Measurements from ENCODE around the gene SMIM27. TPM values are rescaled to one million over a fixed set of nuclear protein-coding genes. Genes with fewer than 3 reads are reported as not detected.

The SMIM27 gene
- total and polyA plus RNA-seq, 2 experiments from 2014 or later = 3.4 to 106 TPM

DNA sequence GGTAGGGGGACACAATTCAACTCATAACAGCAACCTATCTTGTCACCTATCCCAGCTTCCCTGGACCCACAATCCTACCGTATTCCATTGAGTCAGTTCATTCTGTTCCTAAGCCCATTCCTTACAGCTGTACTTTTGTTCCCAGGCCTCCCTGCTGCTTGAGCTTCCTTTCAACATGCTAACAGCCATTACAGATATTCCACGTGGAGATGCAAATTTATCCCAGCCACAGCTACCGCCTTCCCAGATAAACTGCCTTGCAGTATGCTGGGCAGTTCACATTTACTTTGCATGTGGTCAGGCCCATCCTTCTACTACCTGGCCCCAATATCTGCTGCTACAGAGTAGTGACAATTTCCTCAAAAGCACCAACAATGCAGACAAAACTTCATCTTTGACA lies 49.1 kb upstream of the SMIM27 start (continued):
- TF ChIP-seq, protein P1, sequence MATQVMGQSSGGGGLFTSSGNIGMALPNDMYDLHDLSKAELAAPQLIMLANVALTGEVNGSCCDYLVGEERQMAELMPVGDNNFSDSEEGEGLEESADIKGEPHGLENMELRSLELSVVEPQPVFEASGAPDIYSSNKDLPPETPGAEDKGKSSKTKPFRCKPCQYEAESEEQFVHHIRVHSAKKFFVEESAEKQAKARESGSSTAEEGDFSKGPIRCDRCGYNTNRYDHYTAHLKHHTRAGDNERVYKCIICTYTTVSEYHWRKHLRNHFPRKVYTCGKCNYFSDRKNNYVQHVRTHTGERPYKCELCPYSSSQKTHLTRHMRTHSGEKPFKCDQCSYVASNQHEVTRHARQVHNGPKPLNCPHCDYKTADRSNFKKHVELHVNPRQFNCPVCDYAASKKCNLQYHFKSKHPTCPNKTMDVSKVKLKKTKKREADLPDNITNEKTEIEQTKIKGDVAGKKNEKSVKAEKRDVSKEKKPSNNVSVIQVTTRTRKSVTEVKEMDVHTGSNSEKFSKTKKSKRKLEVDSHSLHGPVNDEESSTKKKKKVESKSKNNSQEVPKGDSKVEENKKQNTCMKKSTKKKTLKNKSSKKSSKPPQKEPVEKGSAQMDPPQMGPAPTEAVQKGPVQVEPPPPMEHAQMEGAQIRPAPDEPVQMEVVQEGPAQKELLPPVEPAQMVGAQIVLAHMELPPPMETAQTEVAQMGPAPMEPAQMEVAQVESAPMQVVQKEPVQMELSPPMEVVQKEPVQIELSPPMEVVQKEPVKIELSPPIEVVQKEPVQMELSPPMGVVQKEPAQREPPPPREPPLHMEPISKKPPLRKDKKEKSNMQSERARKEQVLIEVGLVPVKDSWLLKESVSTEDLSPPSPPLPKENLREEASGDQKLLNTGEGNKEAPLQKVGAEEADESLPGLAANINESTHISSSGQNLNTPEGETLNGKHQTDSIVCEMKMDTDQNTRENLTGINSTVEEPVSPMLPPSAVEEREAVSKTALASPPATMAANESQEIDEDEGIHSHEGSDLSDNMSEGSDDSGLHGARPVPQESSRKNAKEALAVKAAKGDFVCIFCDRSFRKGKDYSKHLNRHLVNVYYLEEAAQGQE (IDR thresholded peaks at IDR 0.05; ENCODE audit: unreplicated experiment) = no peak

DNA sequence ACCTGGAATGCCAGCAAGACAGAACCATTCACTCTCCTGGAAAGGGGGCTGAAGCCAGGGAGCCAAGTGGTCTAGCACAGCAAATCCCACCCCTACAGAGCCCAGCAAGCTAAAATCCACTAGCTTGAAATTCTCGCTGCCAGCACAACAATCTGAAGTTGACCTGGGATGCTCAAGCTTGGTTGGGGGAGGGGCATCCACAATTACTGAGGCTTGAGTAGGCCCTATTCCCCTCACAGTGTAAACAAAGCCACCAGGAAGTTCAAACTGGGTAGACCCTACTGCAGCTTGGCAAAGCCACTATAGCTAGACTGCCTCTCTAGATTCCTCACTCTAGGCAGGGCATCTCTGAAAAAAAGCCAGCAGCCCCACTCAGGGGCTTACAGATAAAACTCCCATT lies 43.4 kb upstream of the SMIM27 start:
- Histone ChIP-seq H3K27me3 (ENCODE audit: insufficient read depth) (no peaks in the 10 kb centered on the region), H3K9me2 (ENCODE audit: insufficient read depth) (no peaks in the 10 kb centered on the region), H3K4me2 (peak overlapping the region; percentile 69), H2AFZ (no peak overlapping the region), H3F3A (replicated peaks; ENCODE audit: low read depth) (no peaks in the 10 kb centered on the region), H3K4me1 (ENCODE audit: insufficient read depth) (peaks cover 11% of the 10 kb centered on the region), H3K79me2 (replicated peaks; ENCODE audit: insufficient read depth) (peaks cover 55% of the 10 kb centered on the region), H3K4me3 (peak overlapping the region; percentile 32; the same call in 1 of the 2 replicates), H3K36me3 (ENCODE audit: insufficient read depth) (no peaks in the 10 kb centered on the region), H4K20me1 (replicated peaks; ENCODE audit: insufficient read depth) (no peaks in the 10 kb centered on the region; the same call in 1 of the 2 replicates), H3K27ac (ENCODE audit: low read depth) (no peak overlapping the region)
- TF ChIP-seq EZH2 (IDR thresholded peaks at IDR 0.05; ENCODE audit: low read depth, unreplicated experiment) = no peak
- TF ChIP-seq, protein P2, sequence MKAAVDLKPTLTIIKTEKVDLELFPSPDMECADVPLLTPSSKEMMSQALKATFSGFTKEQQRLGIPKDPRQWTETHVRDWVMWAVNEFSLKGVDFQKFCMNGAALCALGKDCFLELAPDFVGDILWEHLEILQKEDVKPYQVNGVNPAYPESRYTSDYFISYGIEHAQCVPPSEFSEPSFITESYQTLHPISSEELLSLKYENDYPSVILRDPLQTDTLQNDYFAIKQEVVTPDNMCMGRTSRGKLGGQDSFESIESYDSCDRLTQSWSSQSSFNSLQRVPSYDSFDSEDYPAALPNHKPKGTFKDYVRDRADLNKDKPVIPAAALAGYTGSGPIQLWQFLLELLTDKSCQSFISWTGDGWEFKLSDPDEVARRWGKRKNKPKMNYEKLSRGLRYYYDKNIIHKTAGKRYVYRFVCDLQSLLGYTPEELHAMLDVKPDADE (IDR thresholded peaks at IDR 0.05) = no peak
- TF ChIP-seq, protein P3, sequence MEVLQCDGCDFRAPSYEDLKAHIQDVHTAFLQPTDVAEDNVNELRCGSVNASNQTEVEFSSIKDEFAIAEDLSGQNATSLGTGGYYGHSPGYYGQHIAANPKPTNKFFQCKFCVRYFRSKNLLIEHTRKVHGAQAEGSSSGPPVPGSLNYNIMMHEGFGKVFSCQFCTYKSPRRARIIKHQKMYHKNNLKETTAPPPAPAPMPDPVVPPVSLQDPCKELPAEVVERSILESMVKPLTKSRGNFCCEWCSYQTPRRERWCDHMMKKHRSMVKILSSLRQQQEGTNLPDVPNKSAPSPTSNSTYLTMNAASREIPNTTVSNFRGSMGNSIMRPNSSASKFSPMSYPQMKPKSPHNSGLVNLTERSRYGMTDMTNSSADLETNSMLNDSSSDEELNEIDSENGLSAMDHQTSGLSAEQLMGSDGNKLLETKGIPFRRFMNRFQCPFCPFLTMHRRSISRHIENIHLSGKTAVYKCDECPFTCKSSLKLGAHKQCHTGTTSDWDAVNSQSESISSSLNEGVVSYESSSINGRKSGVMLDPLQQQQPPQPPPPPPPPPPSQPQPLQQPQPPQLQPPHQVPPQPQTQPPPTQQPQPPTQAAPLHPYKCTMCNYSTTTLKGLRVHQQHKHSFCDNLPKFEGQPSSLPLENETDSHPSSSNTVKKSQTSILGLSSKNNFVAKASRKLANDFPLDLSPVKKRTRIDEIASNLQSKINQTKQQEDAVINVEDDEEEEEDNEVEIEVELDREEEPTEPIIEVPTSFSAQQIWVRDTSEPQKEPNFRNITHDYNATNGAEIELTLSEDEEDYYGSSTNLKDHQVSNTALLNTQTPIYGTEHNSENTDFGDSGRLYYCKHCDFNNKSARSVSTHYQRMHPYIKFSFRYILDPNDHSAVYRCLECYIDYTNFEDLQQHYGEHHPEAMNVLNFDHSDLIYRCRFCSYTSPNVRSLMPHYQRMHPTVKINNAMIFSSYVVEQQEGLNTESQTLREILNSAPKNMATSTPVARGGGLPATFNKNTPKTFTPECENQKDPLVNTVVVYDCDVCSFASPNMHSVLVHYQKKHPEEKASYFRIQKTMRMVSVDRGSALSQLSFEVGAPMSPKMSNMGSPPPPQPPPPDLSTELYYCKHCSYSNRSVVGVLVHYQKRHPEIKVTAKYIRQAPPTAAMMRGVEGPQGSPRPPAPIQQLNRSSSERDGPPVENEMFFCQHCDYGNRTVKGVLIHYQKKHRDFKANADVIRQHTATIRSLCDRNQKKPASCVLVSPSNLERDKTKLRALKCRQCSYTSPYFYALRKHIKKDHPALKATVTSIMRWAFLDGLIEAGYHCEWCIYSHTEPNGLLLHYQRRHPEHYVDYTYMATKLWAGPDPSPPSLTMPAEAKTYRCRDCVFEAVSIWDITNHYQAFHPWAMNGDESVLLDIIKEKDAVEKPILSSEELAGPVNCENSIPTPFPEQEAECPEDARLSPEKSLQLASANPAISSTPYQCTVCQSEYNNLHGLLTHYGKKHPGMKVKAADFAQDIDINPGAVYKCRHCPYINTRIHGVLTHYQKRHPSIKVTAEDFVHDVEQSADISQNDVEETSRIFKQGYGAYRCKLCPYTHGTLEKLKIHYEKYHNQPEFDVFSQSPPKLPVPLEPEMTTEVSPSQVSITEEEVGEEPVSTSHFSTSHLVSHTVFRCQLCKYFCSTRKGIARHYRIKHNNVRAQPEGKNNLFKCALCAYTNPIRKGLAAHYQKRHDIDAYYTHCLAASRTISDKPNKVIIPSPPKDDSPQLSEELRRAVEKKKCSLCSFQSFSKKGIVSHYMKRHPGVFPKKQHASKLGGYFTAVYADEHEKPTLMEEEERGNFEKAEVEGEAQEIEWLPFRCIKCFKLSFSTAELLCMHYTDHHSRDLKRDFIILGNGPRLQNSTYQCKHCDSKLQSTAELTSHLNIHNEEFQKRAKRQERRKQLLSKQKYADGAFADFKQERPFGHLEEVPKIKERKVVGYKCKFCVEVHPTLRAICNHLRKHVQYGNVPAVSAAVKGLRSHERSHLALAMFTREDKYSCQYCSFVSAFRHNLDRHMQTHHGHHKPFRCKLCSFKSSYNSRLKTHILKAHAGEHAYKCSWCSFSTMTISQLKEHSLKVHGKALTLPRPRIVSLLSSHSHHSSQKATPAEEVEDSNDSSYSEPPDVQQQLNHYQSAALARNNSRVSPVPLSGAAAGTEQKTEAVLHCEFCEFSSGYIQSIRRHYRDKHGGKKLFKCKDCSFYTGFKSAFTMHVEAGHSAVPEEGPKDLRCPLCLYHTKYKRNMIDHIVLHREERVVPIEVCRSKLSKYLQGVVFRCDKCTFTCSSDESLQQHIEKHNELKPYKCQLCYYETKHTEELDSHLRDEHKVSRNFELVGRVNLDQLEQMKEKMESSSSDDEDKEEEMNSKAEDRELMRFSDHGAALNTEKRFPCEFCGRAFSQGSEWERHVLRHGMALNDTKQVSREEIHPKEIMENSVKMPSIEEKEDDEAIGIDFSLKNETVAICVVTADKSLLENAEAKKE (CRISPR knock-in tag; IDR thresholded peaks at IDR 0.05) = no peak
- no peak for TF ChIP-seq ZNF114 (CRISPR knock-in tag; IDR thresholded peaks at IDR 0.05)
- TF ChIP-seq, protein P1 (IDR thresholded peaks at IDR 0.05; ENCODE audit: unreplicated experiment) = no peak
- no peak for TF ChIP-seq CREB1 (CRISPR knock-in tag; IDR thresholded peaks at IDR 0.05; ENCODE audit: low read depth)
- no peak for TF ChIP-seq EZH2phosphoT487 (IDR thresholded peaks at IDR 0.05; ENCODE audit: unreplicated experiment)
- peaks cover 12% of the 10 kb centered on the region for H3K4me1 Mint-ChIP-seq
- peak; percentile 58 for DNase-seq (ENCODE audit: low spot score)
- peak; percentile 75 for ATAC-seq
- H3K36me3 Mint-ChIP-seq (ENCODE audit: low read depth) = peaks cover 8% of the 10 kb centered on the region; the same call in 2 of the 3 replicates
- H3K27me3 Mint-ChIP-seq (ENCODE audit: insufficient read depth, low read depth, poor library complexity) = no peaks in the 10 kb centered on the region
- no peak overlapping the region for H3K4me3 Mint-ChIP-seq
- peaks cover 13% of the 10 kb centered on the region for H3K9me3 Mint-ChIP-seq
- no peak overlapping the region for H3K27ac Mint-ChIP-seq

All from GM23338 (cell line).